Measurements from ENCODE around the gene S100A2.
"Not testable (repeated sequence)": the region's sequence is repeated elsewhere in the genome, so short reads cannot be mapped to it uniquely, and the experiment has no call there.

S100A2 gene

DNA sequence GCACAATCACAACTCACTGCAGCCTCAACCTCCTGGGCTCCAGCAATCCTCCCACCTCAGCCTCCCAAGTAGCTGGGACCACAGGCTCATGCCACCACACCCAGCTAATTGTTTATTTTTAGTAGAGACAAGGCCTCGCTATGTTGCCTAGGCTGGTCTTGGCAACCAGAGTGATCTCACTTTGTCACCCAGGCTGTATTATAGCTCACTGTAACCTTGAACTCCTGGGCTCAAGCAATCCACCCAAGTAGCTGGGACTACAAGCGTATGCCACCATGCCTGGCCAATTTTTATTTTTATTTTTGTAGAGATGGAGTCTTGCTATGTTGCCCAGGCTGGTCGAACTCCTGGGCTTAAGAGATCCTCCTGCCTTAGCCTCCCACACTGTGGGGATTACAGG, 3.6 kb downstream of the S100A2 start:
- not testable (repeated sequence) for H3K4me1 ChIP-seq (ENCODE audit: control insufficient read depth, low read depth, low read length); H4K8ac ChIP-seq (ENCODE audit: low read depth, low read length); H2BK15ac ChIP-seq (replicated peaks; ENCODE audit: low read depth); H3K79me2 ChIP-seq (ENCODE audit: control insufficient read depth, insufficient read depth, low read length); H3K36me3 ChIP-seq (ENCODE audit: control insufficient read depth, insufficient read depth, low read length); H3K79me1 ChIP-seq (ENCODE audit: low read length); H3K56ac ChIP-seq (ENCODE audit: low read length); H3K4me2 ChIP-seq (ENCODE audit: low read length); H3K4ac ChIP-seq (ENCODE audit: low read depth, low read length); H3K4me3 ChIP-seq (ENCODE audit: low read length); DNase-seq; H4K5ac ChIP-seq (ENCODE audit: low read length); H2BK120ac ChIP-seq (ENCODE audit: low read depth, low read length); H3K27me3 ChIP-seq (ENCODE audit: insufficient read depth, low read length, poor library complexity); H3K18ac ChIP-seq (ENCODE audit: low read length); H3K9ac ChIP-seq (ENCODE audit: low read length); H2BK5ac ChIP-seq (ENCODE audit: low read length); H2AK5ac ChIP-seq (ENCODE audit: low read length); H3K27ac ChIP-seq (ENCODE audit: low read depth, low read length); H3K23ac ChIP-seq (ENCODE audit: low read length)
- WGBS (ENCODE audit: extremely low coverage, insufficient coverage, low lambda C conversion rate), result no CpG with 5 or more reads among the region's 3 CpGs

DNA sequence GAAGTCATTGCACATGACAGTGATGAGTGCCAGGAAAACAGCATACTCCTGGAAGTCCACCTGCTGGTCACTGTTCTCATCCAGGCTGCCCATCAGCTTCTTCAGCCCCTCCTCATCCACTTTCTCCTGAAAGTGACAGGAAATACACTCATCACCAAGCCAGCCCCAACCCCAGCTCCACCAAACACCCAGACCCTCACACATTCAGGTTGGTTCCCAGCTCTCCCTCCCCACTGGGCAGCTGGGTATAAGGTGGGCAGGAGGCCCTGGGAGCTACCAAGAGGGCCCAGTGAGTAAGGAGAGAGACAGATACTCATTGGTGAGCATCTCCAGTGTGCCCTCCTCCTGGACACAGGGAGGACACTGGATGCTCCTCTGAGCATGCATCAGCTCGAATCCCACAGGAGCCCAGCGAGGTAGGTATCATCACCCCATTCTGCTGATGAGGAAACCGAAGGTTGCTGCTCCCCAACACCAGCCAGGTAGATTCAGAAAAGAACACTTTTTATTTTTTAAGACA, 4.1 kb downstream of the S100A2 start:
- H2BK120ac ChIP-seq (ENCODE audit: low read depth, low read length), result no peak overlapping the region
- no peak overlapping the region for H3K56ac ChIP-seq (ENCODE audit: low read length)
- no peak overlapping the region for H4K8ac ChIP-seq (ENCODE audit: low read depth, low read length)
- no peak overlapping the region for H2BK15ac ChIP-seq (replicated peaks; ENCODE audit: low read depth)
- H3K4me1 ChIP-seq (ENCODE audit: control insufficient read depth, low read depth, low read length), result peaks cover 2% of the 10 kb centered on the region
- H3K4me3 ChIP-seq (ENCODE audit: low read length), result no peak overlapping the region
- no peak overlapping the region for H4K5ac ChIP-seq (ENCODE audit: low read length)
- no peak overlapping the region for H3K4ac ChIP-seq (ENCODE audit: low read depth, low read length)
- H3K79me1 ChIP-seq (ENCODE audit: low read length), result no peaks in the 10 kb centered on the region
- no CpG with 5 or more reads among the region's 3 CpGs for WGBS (ENCODE audit: extremely low coverage, insufficient coverage, low lambda C conversion rate)
- H3K27me3 ChIP-seq (ENCODE audit: insufficient read depth, low read length, poor library complexity), result no peaks in the 10 kb centered on the region
- no peak overlapping the region for H2AK5ac ChIP-seq (ENCODE audit: low read length)
- no peak for DNase-seq
- no peak overlapping the region for H3K18ac ChIP-seq (ENCODE audit: low read length)
- no peak overlapping the region for H3K9ac ChIP-seq (ENCODE audit: low read length)
- no peaks in the 10 kb centered on the region for H3K36me3 ChIP-seq (ENCODE audit: control insufficient read depth, insufficient read depth, low read length)
- H3K27ac ChIP-seq (ENCODE audit: low read depth, low read length), result no peak overlapping the region
- no peak overlapping the region for H3K23ac ChIP-seq (ENCODE audit: low read length)
- H2BK5ac ChIP-seq (ENCODE audit: low read length), result no peak overlapping the region
- no peak overlapping the region for H3K4me2 ChIP-seq (ENCODE audit: low read length)
- no peaks in the 10 kb centered on the region for H3K79me2 ChIP-seq (ENCODE audit: control insufficient read depth, insufficient read depth, low read length)

DNA sequence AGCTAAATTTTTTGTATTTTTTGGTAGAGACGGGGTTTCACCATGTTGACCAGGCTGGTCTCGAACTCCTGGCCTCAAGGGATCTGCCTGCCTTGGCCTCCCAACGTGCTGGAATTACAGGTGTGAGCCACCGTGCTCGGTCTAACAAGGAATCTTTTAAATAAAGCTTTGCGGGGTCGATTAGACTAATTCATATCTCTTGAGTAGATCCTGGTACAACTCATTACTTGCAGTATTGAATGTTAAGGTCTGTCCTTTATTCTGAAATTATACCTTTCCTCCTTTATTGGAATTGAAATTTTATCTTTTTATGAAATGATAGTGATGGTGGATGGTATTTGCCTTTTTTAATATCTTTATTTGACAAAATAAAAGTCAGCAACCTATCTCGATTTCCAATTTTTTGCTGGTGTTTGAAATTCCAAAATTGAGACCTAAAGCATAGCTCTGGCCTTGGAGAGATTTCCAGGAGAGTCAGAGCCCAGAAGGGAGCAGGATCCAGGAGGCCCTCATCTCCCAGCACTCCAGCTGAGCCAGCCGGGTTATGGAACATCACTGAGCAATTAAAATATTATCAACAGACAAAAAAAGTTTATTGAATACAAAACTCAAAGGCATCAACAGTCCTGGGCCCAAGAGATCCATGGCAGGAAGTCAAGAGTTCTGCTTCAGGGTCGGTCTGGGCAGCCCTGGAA, 4.7 kb downstream of the S100A2 start:
- no peak overlapping the region for H4K5ac ChIP-seq (ENCODE audit: low read length)
- H3K79me2 ChIP-seq (ENCODE audit: control insufficient read depth, insufficient read depth, low read length), result no peaks in the 10 kb centered on the region
- H2BK120ac ChIP-seq (ENCODE audit: low read depth, low read length), result no peak overlapping the region
- no peak overlapping the region for H2BK5ac ChIP-seq (ENCODE audit: low read length)
- DNase-seq, result no peak
- H2AK5ac ChIP-seq (ENCODE audit: low read length), result no peak overlapping the region
- no peak overlapping the region for H3K4me3 ChIP-seq (ENCODE audit: low read length)
- H3K9ac ChIP-seq (ENCODE audit: low read length), result no peak overlapping the region
- H3K27me3 ChIP-seq (ENCODE audit: insufficient read depth, low read length, poor library complexity), result no peaks in the 10 kb centered on the region
- WGBS (ENCODE audit: extremely low coverage, insufficient coverage, low lambda C conversion rate), result no CpG with 5 or more reads among the region's 10 CpGs
- no peak overlapping the region for H3K56ac ChIP-seq (ENCODE audit: low read length)
- H3K27ac ChIP-seq (ENCODE audit: low read depth, low read length), result no peak overlapping the region
- H3K4me2 ChIP-seq (ENCODE audit: low read length), result no peak overlapping the region
- no peak overlapping the region for H4K8ac ChIP-seq (ENCODE audit: low read depth, low read length)
- H3K79me1 ChIP-seq (ENCODE audit: low read length), result no peaks in the 10 kb centered on the region
- H3K4ac ChIP-seq (ENCODE audit: low read depth, low read length), result no peak overlapping the region
- no peak overlapping the region for H3K23ac ChIP-seq (ENCODE audit: low read length)
- no peak overlapping the region for H2BK15ac ChIP-seq (replicated peaks; ENCODE audit: low read depth)
- peaks cover 2% of the 10 kb centered on the region for H3K4me1 ChIP-seq (ENCODE audit: control insufficient read depth, low read depth, low read length)
- H3K36me3 ChIP-seq (ENCODE audit: control insufficient read depth, insufficient read depth, low read length), result no peaks in the 10 kb centered on the region
- no peak overlapping the region for H3K18ac ChIP-seq (ENCODE audit: low read length)

DNA sequence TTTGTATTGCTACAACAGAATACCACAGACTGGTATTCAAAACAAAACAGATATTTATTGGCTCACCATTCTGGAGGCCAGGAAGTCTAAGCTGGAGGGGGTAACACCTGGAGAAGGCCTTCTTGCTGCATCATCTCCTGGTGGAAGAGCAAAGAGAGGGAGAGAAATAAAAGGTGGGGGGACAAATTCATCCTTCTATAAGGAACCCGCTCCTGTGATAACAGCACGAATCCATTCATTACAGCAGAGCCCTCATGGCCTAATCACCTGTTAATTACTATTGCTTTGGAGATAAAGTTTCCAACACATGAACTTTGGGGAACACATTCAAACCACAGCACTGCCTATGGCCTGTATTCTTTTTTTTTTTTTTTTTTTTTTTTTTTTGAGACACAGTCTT, 5.4 kb downstream of the S100A2 start:
- no peaks in the 10 kb centered on the region for H3K79me2 ChIP-seq (ENCODE audit: control insufficient read depth, insufficient read depth, low read length)
- no peak overlapping the region for H3K4me3 ChIP-seq (ENCODE audit: low read length)
- H3K18ac ChIP-seq (ENCODE audit: low read length), result no peak overlapping the region
- no peak overlapping the region for H3K4ac ChIP-seq (ENCODE audit: low read depth, low read length)
- DNase-seq, result no peak
- no peak overlapping the region for H4K8ac ChIP-seq (ENCODE audit: low read depth, low read length)
- no peaks in the 10 kb centered on the region for H3K36me3 ChIP-seq (ENCODE audit: control insufficient read depth, insufficient read depth, low read length)
- H3K27me3 ChIP-seq (ENCODE audit: insufficient read depth, low read length, poor library complexity), result no peaks in the 10 kb centered on the region
- no peak overlapping the region for H2BK15ac ChIP-seq (replicated peaks; ENCODE audit: low read depth)
- no peak overlapping the region for H3K9ac ChIP-seq (ENCODE audit: low read length)
- no CpG with 5 or more reads among the region's 2 CpGs for WGBS (ENCODE audit: extremely low coverage, insufficient coverage, low lambda C conversion rate)
- H2BK5ac ChIP-seq (ENCODE audit: low read length), result no peak overlapping the region
- no peak overlapping the region for H2BK120ac ChIP-seq (ENCODE audit: low read depth, low read length)
- no peak overlapping the region for H2AK5ac ChIP-seq (ENCODE audit: low read length)
- no peaks in the 10 kb centered on the region for H3K79me1 ChIP-seq (ENCODE audit: low read length)
- H3K56ac ChIP-seq (ENCODE audit: low read length), result no peak overlapping the region
- H3K4me1 ChIP-seq (ENCODE audit: control insufficient read depth, low read depth, low read length), result no peaks in the 10 kb centered on the region
- H3K23ac ChIP-seq (ENCODE audit: low read length), result no peak overlapping the region
- H4K5ac ChIP-seq (ENCODE audit: low read length), result no peak overlapping the region
- H3K4me2 ChIP-seq (ENCODE audit: low read length), result no peak overlapping the region
- H3K27ac ChIP-seq (ENCODE audit: low read depth, low read length), result no peak overlapping the region

DNA sequence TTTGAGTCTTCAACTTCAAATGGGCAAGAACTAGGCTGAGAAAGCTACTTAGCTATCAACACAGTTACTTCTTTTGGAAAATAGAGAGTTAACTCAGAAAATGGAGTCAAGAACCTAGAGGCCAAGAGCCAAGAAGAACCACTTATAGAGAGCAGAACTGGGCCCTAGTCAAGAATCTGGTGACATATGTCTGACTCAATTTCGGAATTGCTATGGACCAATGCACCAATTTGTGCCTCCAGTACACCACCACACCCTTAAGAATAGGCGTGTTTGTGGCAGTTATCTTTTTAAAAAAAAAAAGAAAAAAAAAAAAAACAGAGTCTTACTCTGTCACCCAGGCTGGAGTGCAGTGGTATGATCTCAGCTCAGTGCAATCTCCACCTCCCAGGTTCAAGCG, 7.8 kb downstream of the S100A2 start:
- Histone ChIP-seq H2BK120ac (ENCODE audit: low read depth, low read length) (no peak overlapping the region), H3K4me2 (ENCODE audit: low read length) (no peak overlapping the region)

DNA sequence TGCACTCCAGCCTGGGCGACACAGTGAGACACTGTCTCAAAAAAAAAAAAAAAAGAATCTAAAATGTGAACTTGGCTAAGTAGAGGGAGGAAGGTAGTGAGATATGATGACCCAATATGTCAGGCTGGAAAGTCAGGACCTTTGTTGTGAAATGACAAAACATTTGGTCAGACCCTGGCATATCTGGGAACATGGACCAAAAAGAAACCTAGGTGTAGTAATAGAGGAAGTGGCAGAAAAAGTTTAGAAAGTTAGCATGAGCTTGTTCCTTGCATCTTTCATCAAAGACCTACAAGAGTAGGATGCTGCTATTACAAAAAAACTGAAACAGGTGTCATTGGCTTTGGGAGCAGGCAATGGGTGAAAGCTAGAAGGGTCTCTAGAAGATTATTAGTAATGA, 9.3 kb downstream of the S100A2 start:
- no peak overlapping the region for H3K27ac ChIP-seq (ENCODE audit: low read depth, low read length)
- WGBS (ENCODE audit: extremely low coverage, insufficient coverage, low lambda C conversion rate), result no CpG with 5 or more reads among the region's 1 CpG
- H3K27me3 ChIP-seq (ENCODE audit: insufficient read depth, low read length, poor library complexity), result no peaks in the 10 kb centered on the region

More for the DNA sequence above, 7.8 kb downstream of the S100A2 start:
- Histone ChIP-seq H4K8ac (ENCODE audit: low read depth, low read length) (no peak overlapping the region), H2BK5ac (ENCODE audit: low read length) (no peak overlapping the region), H3K4ac (ENCODE audit: low read depth, low read length) (no peak overlapping the region), H3K36me3 (ENCODE audit: control insufficient read depth, insufficient read depth, low read length) (no peaks in the 10 kb centered on the region), H3K27ac (ENCODE audit: low read depth, low read length) (no peak overlapping the region), H3K18ac (ENCODE audit: low read length) (no peak overlapping the region), H2BK15ac (replicated peaks; ENCODE audit: low read depth) (no peak overlapping the region), H3K23ac (ENCODE audit: low read length) (no peak overlapping the region), H3K4me1 (ENCODE audit: control insufficient read depth, low read depth, low read length) (no peaks in the 10 kb centered on the region), H3K9ac (ENCODE audit: low read length) (no peak overlapping the region), H3K27me3 (ENCODE audit: insufficient read depth, low read length, poor library complexity) (no peaks in the 10 kb centered on the region), H3K79me1 (ENCODE audit: low read length) (no peaks in the 10 kb centered on the region), H3K56ac (ENCODE audit: low read length) (no peak overlapping the region), H3K79me2 (ENCODE audit: control insufficient read depth, insufficient read depth, low read length) (no peaks in the 10 kb centered on the region), H2AK5ac (ENCODE audit: low read length) (no peak overlapping the region), H4K5ac (ENCODE audit: low read length) (no peak overlapping the region), H3K4me3 (ENCODE audit: low read length) (no peak overlapping the region)
- WGBS (ENCODE audit: extremely low coverage, insufficient coverage, low lambda C conversion rate), result no CpG with 5 or more reads among the region's 3 CpGs
- DNase-seq, result no peak

More for the DNA sequence above, 9.3 kb downstream of the S100A2 start:
- Histone ChIP-seq H4K5ac (ENCODE audit: low read length) (no peak overlapping the region), H3K36me3 (ENCODE audit: control insufficient read depth, insufficient read depth, low read length) (no peaks in the 10 kb centered on the region), H4K8ac (ENCODE audit: low read depth, low read length) (no peak overlapping the region), H2BK5ac (ENCODE audit: low read length) (no peak overlapping the region), H3K4ac (ENCODE audit: low read depth, low read length) (no peak overlapping the region), H3K9ac (ENCODE audit: low read length) (no peak overlapping the region), H3K56ac (ENCODE audit: low read length) (no peak overlapping the region), H2AK5ac (ENCODE audit: low read length) (no peak overlapping the region), H3K4me3 (ENCODE audit: low read length) (no peak overlapping the region), H3K79me2 (ENCODE audit: control insufficient read depth, insufficient read depth, low read length) (no peaks in the 10 kb centered on the region), H3K4me2 (ENCODE audit: low read length) (no peak overlapping the region), H3K23ac (ENCODE audit: low read length) (no peak overlapping the region), H3K18ac (ENCODE audit: low read length) (no peak overlapping the region), H3K79me1 (ENCODE audit: low read length) (no peaks in the 10 kb centered on the region), H3K4me1 (ENCODE audit: control insufficient read depth, low read depth, low read length) (no peaks in the 10 kb centered on the region), H2BK15ac (replicated peaks; ENCODE audit: low read depth) (no peak overlapping the region), H2BK120ac (ENCODE audit: low read depth, low read length) (no peak overlapping the region)
- no peak for DNase-seq
